ENCODE results near the gene MLH3.
"Not testable (repeated sequence)": the region's sequence is repeated elsewhere in the genome, so short reads cannot be mapped to it uniquely, and the experiment has no call there.

MLH3 gene

GRCh38 chr14:75023108-75023507 is 28.2 kb downstream of the MLH3 start:
- DNase-seq, result no peak

- no peak for DNase-seq
Observed at GRCh38 chr14:75022655-75023054, 28.6 kb downstream of the MLH3 start.

- DNase-seq, result no peak
Observed at GRCh38 chr14:75018694-75019093, 32.6 kb downstream of the MLH3 start.

- no peak for DNase-seq
Observed at GRCh38 chr14:75016815-75017214, 34.5 kb downstream of the MLH3 start.

- DNase-seq, result no peak
Observed at GRCh38 chr14:75015496-75015895, 35.8 kb downstream of the MLH3 start.

GRCh38 chr14:75013290-75013689 is 38.0 kb downstream of the MLH3 start:
- no peak for DNase-seq

GRCh38 chr14:75011356-75011994 is 39.8 kb downstream of the MLH3 start:
- no peak for DNase-seq

- DNase-seq, result no peak
Observed at GRCh38 chr14:75010472-75011093, 40.7 kb downstream of the MLH3 start.

- DNase-seq, result no peak
Observed at GRCh38 chr14:75009176-75009575, 42.1 kb downstream of the MLH3 start.

GRCh38 chr14:75005357-75005756 is 45.9 kb downstream of the MLH3 start:
- no peak for DNase-seq

- DNase-seq, result no peak
Observed at GRCh38 chr14:75003250-75004027, 47.8 kb downstream of the MLH3 start.

- peak; percentile 84 for DNase-seq
Observed at GRCh38 chr14:75002392-75003249, 48.6 kb downstream of the MLH3 start, which contains the start of gene EIF2B2. Gene EIF2B2, plus strand, starts transcription at chr14:75002921. Its CDS starts 70 bp downstream, at chr14:75002991.

GRCh38 chr14:75001899-75002298 is 49.4 kb downstream of the MLH3 start:
- no peak for DNase-seq

- DNase-seq, result no peak
Observed at GRCh38 chr14:75001261-75001660, 50.0 kb downstream of the MLH3 start.

- DNase-seq, result not testable (repeated sequence)
Observed at GRCh38 chr14:74995781-74996180, 55.5 kb downstream of the MLH3 start.

- not testable (repeated sequence) for DNase-seq
Observed at GRCh38 chr14:74994182-74994581, 57.1 kb downstream of the MLH3 start.

GRCh38 chr14:74988993-74989392 is 62.3 kb downstream of the MLH3 start:
- no peak for DNase-seq

- DNase-seq, result peak; percentile 1
Observed at GRCh38 chr14:74988131-74988530, 63.1 kb downstream of the MLH3 start.

- no peak for DNase-seq
Observed at GRCh38 chr14:74985806-74986205, 65.5 kb downstream of the MLH3 start.

GRCh38 chr14:74985028-74985310 is 66.3 kb downstream of the MLH3 start:
- DNase-seq, result no peak

GRCh38 chr14:74984236-74985027 is 66.8 kb downstream of the MLH3 start:
- no peak for DNase-seq

- DNase-seq, result no peak
Observed at GRCh38 chr14:74983343-74983742, 67.9 kb downstream of the MLH3 start.
